Testis (tissue), 3 donors: ENCODE measurements around the gene ORC1. TPM values are rescaled to one million over a fixed set of nuclear protein-coding genes. Genes with fewer than 3 reads are reported as not detected.

Experiments used
- DNase-seq: peaks from one replicate; pipeline ENCODE4 v3.0.0-alpha.2; 2019
- H3K27ac ChIP-seq, 2 donors: fragments of 200-600 bp; sonication (generic); one replicate each; pipeline ENCODE4 v1.5.1; 2019
- H3K27me3 ChIP-seq: fragments of 200-600 bp; sonication (generic); one replicate; pipeline ENCODE4 v1.5.1; 2019
- H3K36me3 ChIP-seq: fragments of 200-600 bp; sonication (generic); one replicate; pipeline ENCODE4 v1.5.1; 2017; ENCODE audit warnings: low read depth; ENCODE audit errors: missing control alignments
- H3K4me1 ChIP-seq: fragments of 200-600 bp; sonication (generic); one replicate; pipeline ENCODE4 v1.5.1; 2019
- H3K4me3 ChIP-seq, 2 donors: fragments of 200-600 bp; sonication (generic); one replicate each; pipeline ENCODE4 v1.5.1; 2017 to 2019
- H3K9me3 ChIP-seq: fragments of 200-600 bp; sonication (generic); one replicate; pipeline ENCODE4 v1.5.1; 2017
- CTCF ChIP-seq, 3 experiments: fragments of 450-650 bp in 2 of 3; fragments of 200-600 bp in 1 of 3; sonication (generic) in 1 of 3; IDR thresholded peaks; one replicate each; pipeline ENCODE4 v1.5.1; 2016 to 2019; ENCODE audit warnings: antibody characterized with exemption in 3 of 3, mild to moderate bottlenecking in 2 of 3, moderate library complexity in 1 of 3
- POLR2A ChIP-seq: fragments of 450-650 bp; IDR thresholded peaks from one replicate; pipeline ENCODE4 v1.6.1; 2017; ENCODE audit warnings: antibody characterized with exemption, mild to moderate bottlenecking, moderate library complexity
- WGBS, 2 donors: methylation state at CpG; one replicate each; pipeline ENCODE4 v1.1.5; 2018; 5-methylcytosine and 5-hydroxymethylcytosine counted together
- intact Hi-C: fragments of 100-400 bp; cut with DNase I; formaldehyde crosslinking; loops from one replicate; pipeline ENCODE4 v1.15.1; 2023; ENCODE audit warnings: low total_unique reads
- polyA plus RNA-seq: library from polyadenylated mRNA; stranded (reverse); fragments of 350-450 nt; fragmentation: Illumina TruSeq; extraction: RNeasy Lipid Tissue Mini Kit (QIAGEN cat#74804); gene quantifications from one replicate; pipeline ENCODE4 v1.2.3, GENCODE V29; 2014; ENCODE audit warnings: low read depth, low replicate concordance; ENCODE audit not compliant: insufficient read depth
- total RNA-seq, 2 donors: library from RNA; depleted of rRNA; stranded (reverse); fragments of >200 nt; gene quantifications; one replicate each; pipeline ENCODE4 v1.2.3, GENCODE V29; 2016

Gene ORC1
- total and polyA plus RNA-seq, 3 donors from 2014 or later, result 5.7 to 6.9 (median 6.4) TPM

GRCh38 chr1:52359676-52360594, 44.3 kb downstream of the ORC1 start:
- Histone ChIP-seq H3K4me1 (peaks cover 6% of the 10 kb centered on the region), H3K9me3 (no peaks in the 10 kb centered on the region), H3K27ac (no peak overlapping the region), H3K36me3 (no peaks in the 10 kb centered on the region), H3K27me3 (no peaks in the 10 kb centered on the region), H3K4me3 (no peak overlapping the region)
- TF ChIP-seq POLR2A, result no peak
- TF ChIP-seq CTCF (IDR thresholded peaks at IDR 0.05), result no peak
- 91 to 97% methylated on average over 19 to 24 of the region's 24 CpGs for WGBS, 2 donors
- no peak for DNase-seq
- intact Hi-C loops, result no loop called here

- intact Hi-C loops, result no loop called here
- DNase-seq, result no peak
- H3K4me1 ChIP-seq, result no peaks in the 10 kb centered on the region
- H3K9me3 ChIP-seq, result no peaks in the 10 kb centered on the region
- no peaks in the 10 kb centered on the region for H3K27me3 ChIP-seq
- H3K36me3 ChIP-seq, result no peaks in the 10 kb centered on the region
- no peak overlapping the region for H3K27ac ChIP-seq
- WGBS, 2 donors, result 87 to 96% methylated on average over 18 of the region's 18 CpGs
- H3K4me3 ChIP-seq, result no peak overlapping the region
- TF ChIP-seq POLR2A, result no peak
- TF ChIP-seq CTCF (IDR thresholded peaks at IDR 0.05), result no peak
Observed at GRCh38 chr1:52358851-52359497, 45.2 kb downstream of the ORC1 start.

GRCh38 chr1:52357397-52357796, 46.8 kb downstream of the ORC1 start:
- 85 to 99% methylated on average over 8 to 9 of the region's 9 CpGs for WGBS, 2 donors
- no peak for DNase-seq
- Histone ChIP-seq H3K36me3 (no peaks in the 10 kb centered on the region), H3K9me3 (no peaks in the 10 kb centered on the region), H3K4me3 (no peak overlapping the region), H3K27me3 (no peaks in the 10 kb centered on the region), H3K27ac (no peak overlapping the region), H3K4me1 (no peaks in the 10 kb centered on the region)
- TF ChIP-seq CTCF (IDR thresholded peaks at IDR 0.05) (no peak), POLR2A (no peak)
- intact Hi-C loops, result no loop called here

GRCh38 chr1:52356818-52357355, 47.3 kb downstream of the ORC1 start:
- H3K4me3 ChIP-seq, result no peak overlapping the region
- H3K4me1 ChIP-seq, result no peaks in the 10 kb centered on the region
- H3K27ac ChIP-seq, result no peak overlapping the region
- intact Hi-C loops, result no loop called here
- no peak for TF ChIP-seq POLR2A
- no peak for TF ChIP-seq CTCF (IDR thresholded peaks at IDR 0.05)
- no peaks in the 10 kb centered on the region for H3K36me3 ChIP-seq
- no peaks in the 10 kb centered on the region for H3K27me3 ChIP-seq
- no peaks in the 10 kb centered on the region for H3K9me3 ChIP-seq
- no peak for DNase-seq
- WGBS, 2 donors, result 89 to 94% methylated on average over 8 of the region's 8 CpGs
